ENCODE data around the gene MORC2.

The MORC2 gene

GRCh38 chr22:30955153-30955552 lies 13.4 kb downstream of the MORC2 start:
- no peak overlapping the region for H3K4me3 ChIP-seq (ENCODE audit: low read depth, low read length)
- in situ Hi-C loops (cut with HindIII; ENCODE audit: low sequenced_read_pairs), result no loop called here
- no peak for DNase-seq (ENCODE audit: low read depth, low spot score)
- no peak for TF ChIP-seq CTCF (IDR thresholded peaks at IDR 0.05; ENCODE audit: low read depth, low read length)

GRCh38 chr22:30953206-30953605 lies 15.4 kb downstream of the MORC2 start:
- no peak for TF ChIP-seq CTCF (IDR thresholded peaks at IDR 0.05; ENCODE audit: low read depth, low read length)
- H3K4me3 ChIP-seq (ENCODE audit: low read depth, low read length), result no peak overlapping the region
- in situ Hi-C loops (cut with HindIII; ENCODE audit: low sequenced_read_pairs), result no loop called here
- no peak for DNase-seq (ENCODE audit: low read depth, low spot score)

- in situ Hi-C loops (cut with HindIII; ENCODE audit: low sequenced_read_pairs), result no loop called here
- no peak overlapping the region for H3K4me3 ChIP-seq (ENCODE audit: low read depth, low read length)
- no peak for TF ChIP-seq CTCF (IDR thresholded peaks at IDR 0.05; ENCODE audit: low read depth, low read length)
- DNase-seq (ENCODE audit: low read depth, low spot score), result no peak
Measured at GRCh38 chr22:30949934-30950660, 18.5 kb downstream of the MORC2 start.

GRCh38 chr22:30948930-30949342 lies 19.6 kb downstream of the MORC2 start:
- no peak for TF ChIP-seq CTCF (IDR thresholded peaks at IDR 0.05; ENCODE audit: low read depth, low read length)
- DNase-seq (ENCODE audit: low read depth, low spot score), result peak; percentile 13
- in situ Hi-C loops (cut with HindIII; ENCODE audit: low sequenced_read_pairs), result no loop called here
- H3K4me3 ChIP-seq (ENCODE audit: low read depth, low read length), result no peak overlapping the region

GRCh38 chr22:30947816-30948454 lies 20.6 kb downstream of the MORC2 start:
- DNase-seq (ENCODE audit: low read depth, low spot score), result peak; percentile 64
- peak; percentile 57 for TF ChIP-seq CTCF (IDR thresholded peaks at IDR 0.05; ENCODE audit: low read depth, low read length)

GRCh38 chr22:30947173-30947815 lies 21.3 kb downstream of the MORC2 start:
- no peak overlapping the region for H3K4me3 ChIP-seq (ENCODE audit: low read depth, low read length)
- TF ChIP-seq CTCF (IDR thresholded peaks at IDR 0.05; ENCODE audit: low read depth, low read length), result no peak
- no peak for DNase-seq (ENCODE audit: low read depth, low spot score)
- in situ Hi-C loops (cut with HindIII; ENCODE audit: low sequenced_read_pairs), result no loop called here

More at GRCh38 chr22:30947816-30948454, 20.6 kb downstream of the MORC2 start:
- in situ Hi-C loops (cut with HindIII; ENCODE audit: low sequenced_read_pairs), result no loop called here
- no peak overlapping the region for H3K4me3 ChIP-seq (ENCODE audit: low read depth, low read length)

All from astrocyte of the spinal cord (primary cell).